GM12874 (cell line): ENCODE measurements around the gene HOXC13.

Experiments used
- CTCF ChIP-seq: IDR thresholded peaks from 2 replicates; pipeline ENCODE4 v1.5.1; 2011; ENCODE audit warnings: low read depth, mild to moderate bottlenecking, control low read depth, low read length, moderate library complexity; ENCODE audit not compliant: insufficient read depth

The HOXC13 gene

GRCh38 chr12:53949631-53950436 lies 11.2 kb downstream of the HOXC13 start:
- TF ChIP-seq CTCF: no peak

GRCh38 chr12:53950437-53950773 lies 11.8 kb downstream of the HOXC13 start:
- TF ChIP-seq CTCF: no peak

- TF ChIP-seq CTCF: no peak
Observed at GRCh38 chr12:53950789-53951576, 12.4 kb downstream of the HOXC13 start.

GRCh38 chr12:53951577-53952334 lies 13.1 kb downstream of the HOXC13 start:
- TF ChIP-seq CTCF: no peak

GRCh38 chr12:53952335-53952694 lies 13.7 kb downstream of the HOXC13 start:
- TF ChIP-seq CTCF: 0 out of 2 replicates have a peak, but pooled peaks have one; percentile 9

GRCh38 chr12:53952871-53953734 lies 14.5 kb downstream of the HOXC13 start:
- TF ChIP-seq CTCF: no peak
